HG02763 (cell line): ENCODE data around the gene CMSS1.

Experiments
- ATAC-seq: cut with Tn5 transposase; IDR thresholded peaks from one replicate; pipeline ENCODE4 v1.9.1; 2021; ENCODE audit warnings: mild to moderate bottlenecking, moderate library complexity; ENCODE audit not compliant: unreplicated experiment

Gene CMSS1

GRCh38 chr3:100120693-100121092 is 303.0 kb downstream of the CMSS1 start:
- no peak for ATAC-seq

GRCh38 chr3:100122321-100122720 is 304.7 kb downstream of the CMSS1 start:
- no peak for ATAC-seq

- no peak for ATAC-seq
Measured at GRCh38 chr3:100123112-100123511, 305.4 kb downstream of the CMSS1 start.

GRCh38 chr3:100124201-100124761 is 306.6 kb downstream of the CMSS1 start:
- no peak for ATAC-seq

GRCh38 chr3:100125161-100125938 is 307.7 kb downstream of the CMSS1 start:
- ATAC-seq = no peak

- no peak for ATAC-seq
Measured at GRCh38 chr3:100127792-100128191, 310.1 kb downstream of the CMSS1 start.

- no peak for ATAC-seq
Measured at GRCh38 chr3:100128565-100128964, 310.9 kb downstream of the CMSS1 start.

- ATAC-seq = no peak
Measured at GRCh38 chr3:100129941-100130340, 312.3 kb downstream of the CMSS1 start.

- ATAC-seq = no peak
Measured at GRCh38 chr3:100131241-100131640, 313.6 kb downstream of the CMSS1 start.

- no peak for ATAC-seq
Measured at GRCh38 chr3:100136921-100137320, 319.3 kb downstream of the CMSS1 start.

GRCh38 chr3:100140976-100141375 is 323.3 kb downstream of the CMSS1 start:
- ATAC-seq = no peak

GRCh38 chr3:100141586-100141985 is 323.9 kb downstream of the CMSS1 start:
- no peak for ATAC-seq

GRCh38 chr3:100144255-100144866 is 326.7 kb downstream of the CMSS1 start:
- no peak for ATAC-seq

- ATAC-seq = no peak
Measured at GRCh38 chr3:100149130-100149529, 331.5 kb downstream of the CMSS1 start.

- no peak for ATAC-seq
Measured at GRCh38 chr3:100149713-100150415, 332.2 kb downstream of the CMSS1 start.

GRCh38 chr3:100150473-100150872 is 332.8 kb downstream of the CMSS1 start:
- ATAC-seq = no peak

GRCh38 chr3:100151024-100151707 is 333.5 kb downstream of the CMSS1 start:
- no peak for ATAC-seq

GRCh38 chr3:100154171-100154570 is 336.5 kb downstream of the CMSS1 start:
- no peak for ATAC-seq

GRCh38 chr3:100155128-100155527 is 337.5 kb downstream of the CMSS1 start:
- ATAC-seq = no peak

- ATAC-seq = no peak
Measured at GRCh38 chr3:100155590-100155989, 337.9 kb downstream of the CMSS1 start.

- no peak for ATAC-seq
Measured at GRCh38 chr3:100157685-100158084, 340.0 kb downstream of the CMSS1 start.
